HG02884 (cell line): ENCODE data around the gene C5orf52.
"Not testable (repeated sequence)": the region's sequence is repeated elsewhere in the genome, so short reads cannot be mapped to it uniquely, and the experiment has no call there.

Experiments
- ATAC-seq: cut with Tn5 transposase; IDR thresholded peaks from one replicate; pipeline ENCODE4 v1.9.1; 2021; ENCODE audit warnings: mild to moderate bottlenecking, moderate library complexity; ENCODE audit not compliant: unreplicated experiment

Gene C5orf52

DNA sequence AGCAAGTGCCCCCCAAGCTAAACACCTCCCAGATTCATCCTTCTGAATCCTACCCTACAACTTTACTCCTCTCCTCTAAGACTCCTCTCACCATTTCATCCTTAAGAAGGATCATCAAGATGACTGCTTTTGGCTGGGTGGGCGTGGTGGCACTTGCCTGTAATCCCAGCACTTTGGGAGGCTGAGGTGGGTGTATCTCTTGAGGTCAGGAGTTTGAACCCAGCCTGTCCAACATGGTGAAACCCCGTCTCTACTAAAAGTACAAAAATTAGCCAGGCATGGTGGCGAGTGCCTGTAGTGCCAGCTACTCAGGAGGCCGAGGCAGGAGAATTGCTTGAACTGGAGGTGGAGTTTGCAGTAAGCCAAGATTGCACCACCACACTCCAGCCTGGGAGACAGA is 3.0 kb downstream of the C5orf52 start:
- not testable (repeated sequence) for ATAC-seq

DNA sequence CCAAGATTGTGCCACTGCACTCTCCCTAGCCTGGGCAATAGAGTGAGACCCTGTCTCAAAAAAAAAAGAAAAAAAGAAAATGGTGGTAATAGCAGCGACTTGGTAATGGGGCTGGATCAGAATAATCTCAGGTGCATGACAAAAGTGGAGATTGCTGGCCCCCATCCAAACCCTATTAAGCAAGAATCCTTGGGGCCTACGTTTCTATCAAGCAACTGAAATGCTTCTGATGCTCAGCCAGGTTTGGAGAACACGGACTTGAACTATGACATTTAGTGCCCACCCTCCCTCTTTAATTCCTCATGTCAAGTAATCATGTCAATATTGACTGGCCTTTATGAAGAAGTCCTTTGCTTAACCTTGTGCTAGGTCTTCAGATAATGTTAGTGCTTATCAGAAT is 6.6 kb downstream of the C5orf52 start:
- no peak for ATAC-seq

DNA sequence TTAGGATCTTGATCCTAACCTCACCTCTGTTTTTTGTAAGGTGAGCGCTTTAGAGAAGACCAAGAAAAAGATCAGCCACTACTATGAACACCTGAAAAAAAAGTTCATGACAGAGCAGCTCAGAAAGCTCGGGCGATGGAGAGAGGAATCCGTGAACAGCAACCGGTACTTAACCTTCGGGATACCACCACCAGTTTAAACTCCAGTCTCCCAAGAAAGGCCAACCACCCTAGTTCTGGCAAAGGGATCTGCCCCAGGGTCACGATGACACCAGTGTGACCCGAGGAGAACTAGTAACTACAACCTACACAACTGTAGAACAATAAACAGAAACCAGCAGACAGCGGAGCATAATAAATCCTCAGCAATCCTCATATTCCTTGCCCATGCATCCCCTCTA is 8.5 kb downstream of the C5orf52 start:
- no peak for ATAC-seq

DNA sequence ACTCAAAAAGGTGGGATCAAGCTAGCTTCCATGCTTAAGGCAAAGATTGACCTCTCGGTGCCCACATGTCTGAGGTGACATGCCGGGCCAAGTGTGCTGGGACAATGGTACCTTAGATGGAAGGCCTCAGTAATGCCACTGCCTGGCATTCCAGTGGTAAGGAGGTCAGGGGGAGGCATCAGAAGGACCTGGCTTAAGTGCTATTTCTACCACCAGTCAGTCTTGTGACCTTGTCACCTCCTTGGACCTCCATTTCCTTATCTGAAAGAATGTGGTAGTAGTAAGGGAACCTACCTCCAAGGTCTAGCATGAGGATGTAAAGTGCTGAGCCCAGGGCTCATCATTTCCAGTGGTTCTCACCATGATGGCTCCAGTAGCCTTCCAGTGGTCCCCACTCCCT is 8.9 kb downstream of the C5orf52 start:
- no peak for ATAC-seq

DNA sequence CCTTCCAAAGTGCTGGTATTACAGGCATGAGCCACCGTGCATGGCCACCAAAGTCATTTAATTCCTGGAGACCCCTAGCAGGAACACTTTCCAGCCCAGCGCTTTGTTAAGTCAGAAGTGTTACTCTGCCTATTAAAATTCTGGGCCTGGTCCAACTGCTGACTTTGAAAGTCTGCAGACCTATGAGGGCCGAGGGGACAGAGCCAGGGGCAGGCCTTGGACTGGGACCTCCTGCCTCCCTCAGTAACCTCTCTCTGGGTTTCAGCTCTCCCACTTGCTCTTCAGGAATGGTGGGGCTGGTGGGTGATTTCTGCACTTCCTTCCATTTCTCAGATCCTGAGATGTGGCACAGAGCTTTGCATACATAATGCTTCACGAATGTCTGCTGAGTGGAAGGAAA is 9.7 kb downstream of the C5orf52 start:
- ATAC-seq, result no peak

DNA sequence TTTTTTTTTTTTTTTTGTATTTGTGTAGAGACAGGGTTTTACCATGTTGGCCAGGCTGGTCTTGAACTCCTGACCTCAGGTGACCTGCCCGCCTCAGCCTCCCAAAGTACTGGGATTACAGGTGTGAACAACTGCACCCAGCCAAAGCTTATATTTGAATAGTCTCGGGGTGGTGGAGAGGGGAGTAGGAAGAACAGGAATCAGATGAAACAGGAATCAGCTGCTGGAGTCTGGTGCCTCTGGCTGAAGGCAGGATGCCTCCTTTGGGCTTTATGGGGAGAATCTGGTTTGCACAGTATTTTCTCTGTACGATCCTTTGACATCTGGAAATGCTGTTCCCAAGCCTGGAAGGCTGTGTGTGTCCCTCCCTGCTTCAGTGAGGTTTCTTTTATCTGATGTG is 10.9 kb downstream of the C5orf52 start:
- ATAC-seq, result no peak

DNA sequence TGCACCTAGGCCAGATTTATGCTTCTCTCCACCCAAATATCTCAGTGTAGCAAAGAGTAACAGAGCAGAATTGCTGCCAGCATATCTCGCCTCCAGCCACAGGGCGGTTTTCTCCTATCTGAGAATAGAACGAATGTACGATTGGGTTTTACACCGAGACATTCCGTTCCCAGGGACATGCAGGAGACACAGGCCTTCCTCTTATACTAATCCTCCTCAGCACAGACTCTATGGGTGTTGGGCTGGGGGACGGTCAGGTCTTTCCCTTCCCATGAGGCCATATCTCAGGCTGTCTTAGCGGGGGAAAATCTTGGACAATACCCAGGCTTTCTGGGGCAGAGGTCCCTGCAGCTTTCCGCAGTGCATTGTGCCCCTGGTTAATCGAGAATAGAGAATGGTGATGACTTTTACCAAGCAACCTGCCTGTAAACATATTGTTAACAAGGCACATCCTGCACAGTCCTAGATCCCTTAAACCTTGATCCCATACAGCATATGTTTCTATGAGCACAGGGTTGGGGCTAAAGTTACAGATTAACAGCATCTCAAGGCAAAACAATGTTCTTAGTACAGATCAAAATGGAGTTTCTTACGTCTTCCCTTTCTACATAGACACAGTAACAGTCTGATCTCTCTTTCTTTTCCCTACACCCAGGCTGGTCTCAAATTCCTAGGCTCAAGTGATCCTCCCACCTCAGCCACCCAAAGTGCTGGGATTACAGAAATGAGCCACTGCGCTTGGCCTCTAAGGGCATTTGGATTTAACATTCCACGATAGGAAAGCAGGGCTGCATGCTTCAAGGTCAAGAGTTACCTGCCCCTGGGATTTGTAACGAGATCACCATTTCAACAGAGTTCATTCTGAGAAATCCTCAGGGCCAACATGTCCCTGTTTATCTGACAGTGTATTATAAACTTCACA is 15.2 kb downstream of the C5orf52 start:
- ATAC-seq, result not testable (repeated sequence)

DNA sequence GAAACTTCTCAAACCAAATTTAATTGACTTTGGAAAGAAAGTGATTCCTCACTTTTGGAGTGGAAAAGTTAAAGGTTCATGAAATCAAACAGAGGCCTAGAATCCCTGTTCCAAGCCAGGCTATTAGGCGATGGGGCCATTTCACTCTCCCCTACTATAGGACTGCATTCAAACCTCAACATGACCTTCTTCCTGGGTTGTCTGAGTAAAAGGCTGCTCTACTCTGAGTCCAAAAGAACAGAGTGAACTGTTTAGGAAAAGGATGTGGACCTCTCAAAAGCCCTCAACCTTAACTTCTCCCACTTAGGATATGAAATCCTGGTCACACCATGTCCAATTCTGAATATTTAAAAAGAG is 15.8 kb downstream of the C5orf52 start:
- ATAC-seq, result no peak

DNA sequence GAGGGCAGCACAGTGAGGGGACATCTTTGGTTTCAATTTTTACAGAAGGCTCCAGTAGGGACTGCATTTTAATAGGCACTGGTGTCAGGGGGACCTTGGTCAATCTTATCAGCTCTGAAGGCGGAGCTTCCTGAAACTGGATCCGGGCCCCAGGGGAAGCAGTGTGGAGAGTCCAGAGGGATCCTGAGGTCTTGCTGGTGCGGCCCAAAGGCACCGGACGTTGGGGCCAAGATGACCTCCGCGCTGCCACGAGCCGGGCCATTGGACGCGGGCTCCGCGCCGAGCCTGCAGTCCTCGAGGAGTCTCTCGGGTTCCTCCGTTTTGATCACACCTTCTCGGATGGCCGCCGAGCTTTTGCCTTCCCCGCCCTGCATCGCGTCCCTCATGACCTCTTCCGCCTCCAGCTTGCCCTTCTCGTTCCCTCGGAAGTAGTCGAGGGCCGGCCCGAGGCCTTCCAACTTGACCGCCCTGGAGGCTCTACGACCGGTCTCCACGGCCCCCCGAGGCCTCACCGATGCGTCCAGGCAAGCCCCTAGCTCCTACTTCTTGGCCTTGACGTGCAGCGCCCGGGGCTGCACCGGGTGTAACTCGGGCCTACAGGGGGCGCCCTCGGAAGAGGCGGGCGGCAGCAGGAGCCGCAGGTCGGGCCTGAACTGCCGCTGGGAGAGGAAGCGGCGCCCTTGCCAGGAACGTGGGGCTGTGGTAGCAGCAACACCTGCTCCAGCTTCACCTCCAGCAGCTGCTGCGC is 18.8 kb downstream of the C5orf52 start:
- ATAC-seq, result no peak

DNA sequence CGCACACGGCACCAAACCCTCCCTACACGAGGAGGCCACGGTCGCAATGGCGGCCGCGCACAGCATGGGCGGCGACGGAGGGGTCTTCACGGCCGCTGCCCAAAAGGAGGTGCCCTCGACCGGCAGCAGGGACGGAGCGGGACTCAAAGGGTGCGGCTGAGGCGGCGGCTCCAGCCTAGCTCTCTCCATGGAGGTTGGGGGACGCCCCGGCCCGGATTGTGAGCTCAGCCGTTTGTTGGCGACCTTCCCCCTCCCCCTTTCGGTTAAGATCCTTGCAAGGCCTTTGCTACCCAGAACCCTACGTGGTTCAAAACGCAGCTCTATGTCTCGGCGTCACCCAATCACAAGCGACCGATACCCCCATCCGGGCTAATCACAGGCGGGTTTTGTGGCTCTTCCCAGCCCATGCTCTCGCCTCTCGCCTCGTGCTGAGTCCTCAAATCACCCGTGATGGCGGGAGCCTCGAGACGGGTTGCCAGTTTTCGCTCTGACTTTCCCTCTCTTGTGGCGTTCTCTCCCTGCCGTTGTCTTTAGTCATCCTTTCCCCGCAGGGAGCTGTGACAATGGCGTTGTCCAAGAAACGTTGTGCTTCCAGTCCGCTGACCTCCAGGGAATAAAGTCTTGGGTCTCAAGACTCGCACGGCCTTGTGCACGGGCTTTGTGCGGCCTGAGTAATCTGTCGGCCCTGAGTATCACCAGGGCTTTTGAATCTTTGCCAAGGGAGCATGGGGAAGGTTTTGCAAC is 19.5 kb downstream of the C5orf52 start:
- no peak for ATAC-seq

DNA sequence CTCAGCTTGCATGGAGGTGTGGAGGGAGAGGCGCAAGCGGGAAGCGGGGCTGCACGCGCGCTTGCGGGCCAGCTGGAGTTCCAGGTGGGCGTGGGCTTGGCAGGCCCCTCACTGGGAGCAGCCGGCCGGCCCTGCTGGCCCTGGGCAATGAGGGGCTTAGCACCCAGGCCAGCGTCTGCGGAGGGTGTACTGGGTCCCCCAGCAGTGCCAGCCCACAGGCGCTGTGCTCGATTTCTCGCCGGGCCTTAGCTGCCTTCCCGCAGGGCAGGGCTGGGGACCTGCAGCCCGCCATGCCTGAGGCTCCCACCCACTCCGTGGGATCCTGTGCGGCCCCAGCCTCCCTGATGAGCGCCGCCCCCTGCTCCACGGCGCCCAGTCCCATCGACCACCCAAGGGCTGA is 22.5 kb downstream of the C5orf52 start:
- not testable (repeated sequence) for ATAC-seq

DNA sequence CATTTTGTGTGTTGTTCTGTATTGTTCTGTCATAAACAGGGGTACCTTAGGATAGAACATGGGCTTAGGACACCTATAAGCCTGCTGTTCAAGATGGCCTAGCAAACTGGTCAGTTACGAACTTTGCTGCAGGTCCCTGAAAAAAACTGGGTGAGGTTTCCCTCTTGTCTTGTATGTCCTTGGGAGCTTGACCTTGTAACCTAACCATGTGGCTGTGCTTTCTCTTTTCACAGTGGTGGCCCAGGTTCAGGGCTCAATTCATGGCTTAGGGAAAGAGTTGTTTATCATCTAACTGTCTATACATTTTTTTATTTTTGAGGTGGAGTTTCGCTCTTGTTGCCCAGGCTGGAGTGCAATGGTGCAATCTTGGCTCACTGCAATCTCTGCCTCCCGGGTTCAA is 24.8 kb downstream of the C5orf52 start:
- not testable (repeated sequence) for ATAC-seq

DNA sequence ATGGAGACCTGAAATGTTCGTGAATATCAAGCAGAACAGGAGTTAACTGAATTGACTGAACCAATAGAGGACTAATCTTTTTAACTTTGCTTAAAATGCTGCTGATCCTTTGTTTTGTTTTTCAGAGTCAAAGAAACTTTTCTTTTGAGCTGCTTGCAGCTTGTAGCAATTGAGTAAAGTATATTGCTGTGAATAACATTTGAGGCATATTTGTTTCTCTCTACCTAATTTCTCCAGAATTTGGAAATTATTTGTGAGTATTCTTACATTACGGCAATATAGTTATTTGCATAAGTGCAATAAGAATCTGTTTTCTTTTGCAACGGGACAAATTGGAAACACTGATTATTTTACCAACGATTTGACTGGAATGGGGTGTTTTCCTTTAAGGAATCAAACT is 27.3 kb downstream of the C5orf52 start:
- not testable (repeated sequence) for ATAC-seq

DNA sequence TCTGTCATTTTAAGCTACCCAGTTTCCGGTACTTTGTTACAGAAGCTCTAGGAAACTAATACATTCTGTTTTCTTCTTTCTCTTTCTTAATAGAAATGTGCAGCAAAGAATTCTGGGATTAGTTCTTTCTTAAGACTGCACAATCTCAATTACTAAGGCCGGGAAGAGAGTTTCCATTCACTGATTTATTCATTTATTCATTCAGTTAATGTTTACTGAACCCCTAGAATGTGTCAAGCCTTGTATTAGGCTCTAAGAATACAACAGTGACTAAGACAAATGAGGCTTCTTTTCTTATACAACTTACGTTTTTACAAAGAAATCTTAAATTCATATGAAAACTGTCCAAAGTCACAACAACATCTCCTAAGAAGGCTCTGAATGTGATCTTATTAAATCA is 32.4 kb downstream of the C5orf52 start:
- ATAC-seq, result no peak

DNA sequence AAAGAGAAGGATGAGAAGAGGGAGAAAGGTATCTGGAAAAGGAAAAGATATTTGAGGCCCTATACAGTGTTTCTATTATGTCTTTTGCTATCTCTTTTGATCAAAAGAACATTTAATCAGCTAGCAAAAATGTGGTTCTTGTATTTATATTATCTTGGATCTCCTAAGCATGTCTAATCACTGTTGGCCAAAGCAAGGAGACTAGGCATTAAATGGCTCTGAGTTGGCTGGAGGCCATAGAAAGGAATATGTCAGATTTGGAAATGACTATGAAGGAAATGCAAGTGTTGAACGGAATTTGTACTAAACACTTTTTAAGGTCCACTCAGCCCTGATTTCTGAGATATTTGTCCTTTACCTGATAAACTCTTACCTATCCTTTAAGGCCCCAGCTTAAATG is 37.5 kb downstream of the C5orf52 start:
- no peak for ATAC-seq

DNA sequence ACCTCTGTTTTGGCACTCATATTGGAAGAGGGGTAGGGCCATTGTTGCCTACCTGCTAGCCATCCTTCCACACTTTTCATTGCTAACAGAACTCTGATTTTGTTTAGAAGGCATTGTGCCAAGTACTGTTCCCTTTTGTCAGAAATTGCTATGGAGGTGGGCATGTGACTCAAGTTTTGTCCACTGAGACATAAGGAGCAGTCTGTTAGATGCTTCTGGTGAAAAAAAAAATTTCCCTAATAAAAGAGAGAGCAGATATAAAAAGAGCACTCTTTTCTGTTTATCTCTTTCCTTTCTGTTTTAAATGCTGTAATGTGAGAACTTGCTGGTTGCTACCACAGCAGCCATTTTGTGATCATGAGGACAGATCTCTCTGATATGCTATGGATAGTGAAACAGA is 38.0 kb downstream of the C5orf52 start:
- no peak for ATAC-seq

DNA sequence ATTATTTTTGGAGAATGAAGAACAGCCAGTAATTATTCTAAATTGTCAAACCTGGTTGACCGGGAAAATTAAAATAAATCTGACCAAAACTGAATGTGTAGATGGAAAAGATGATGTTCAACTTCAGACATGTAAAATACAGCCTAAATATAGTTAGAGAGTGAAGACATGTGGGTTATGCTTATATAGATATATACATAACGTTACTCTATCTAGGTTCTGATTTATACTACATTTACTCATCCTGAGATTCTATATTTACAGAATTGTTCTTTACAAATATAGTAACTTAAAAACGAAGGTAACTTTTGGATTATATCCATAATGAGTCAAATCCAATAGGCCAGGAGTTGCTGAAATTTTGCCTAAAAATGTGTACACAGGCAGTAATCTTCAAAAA is 39.1 kb downstream of the C5orf52 start:
- ATAC-seq, result no peak

DNA sequence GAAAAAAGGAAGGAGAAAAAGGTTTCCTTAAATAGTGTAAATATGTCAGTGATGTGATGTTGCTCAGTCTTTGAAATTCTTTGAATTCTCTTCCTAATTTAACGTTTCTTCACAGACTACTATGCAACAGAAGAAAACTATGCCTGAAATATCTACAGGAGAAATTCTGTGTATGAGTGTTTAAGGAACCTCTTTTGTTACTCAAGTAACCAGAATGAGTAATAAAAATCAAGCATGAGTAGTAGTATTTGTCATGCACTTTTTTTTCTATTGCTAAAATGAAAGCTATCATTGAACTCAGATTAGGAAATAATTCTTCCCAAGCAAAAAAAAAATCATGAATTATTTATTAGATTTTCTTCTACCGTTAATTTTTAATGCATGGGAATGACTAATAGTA is 39.5 kb downstream of the C5orf52 start:
- peak; percentile 74 for ATAC-seq

DNA sequence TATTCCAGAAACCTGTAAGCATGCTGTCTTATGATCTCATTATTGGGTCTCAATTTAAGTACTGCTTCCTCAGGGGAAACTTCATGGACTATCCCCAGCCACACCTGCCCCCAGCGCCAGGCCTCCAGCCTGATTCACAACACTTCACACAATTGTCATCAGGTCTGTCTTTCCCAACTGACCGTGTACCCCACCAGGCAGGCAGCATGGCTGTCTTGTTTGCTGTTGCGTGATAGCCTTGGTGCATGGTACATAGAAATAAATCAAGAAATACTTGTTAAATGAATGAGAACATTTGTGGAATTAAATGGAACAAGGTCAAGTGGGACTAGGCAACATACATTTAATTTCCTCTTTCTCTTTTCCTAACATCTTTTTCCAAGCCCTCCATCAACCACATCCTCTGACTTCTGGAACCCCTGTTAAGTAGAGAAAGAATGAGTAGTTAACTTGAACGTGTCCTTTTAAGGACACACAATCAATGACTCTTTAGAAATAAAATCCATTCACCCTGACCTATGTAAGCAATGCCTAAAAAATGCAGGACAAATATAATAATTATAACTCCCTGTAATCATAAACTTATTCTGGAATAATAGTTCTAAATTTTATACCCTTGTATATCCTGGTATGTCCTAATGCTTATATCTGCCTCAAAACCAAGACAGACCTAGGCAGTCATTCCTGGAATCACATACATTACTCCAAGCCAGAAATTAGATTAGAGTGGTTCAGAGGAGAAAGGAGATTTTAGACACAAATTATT is 42.7 kb downstream of the C5orf52 start:
- no peak for ATAC-seq

DNA sequence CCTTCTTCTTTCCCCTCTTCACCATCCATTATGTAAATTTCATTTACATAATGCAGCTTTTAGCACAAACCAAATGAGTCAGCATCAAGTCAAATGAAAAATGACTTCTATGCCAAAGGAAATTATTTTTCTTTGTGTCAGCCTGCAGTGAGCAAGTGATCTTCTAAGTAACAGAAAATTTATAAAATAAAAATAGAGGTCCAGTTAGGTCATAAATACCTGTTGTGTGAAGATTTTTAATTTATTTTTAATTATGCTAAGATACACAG is 43.2 kb downstream of the C5orf52 start:
- ATAC-seq, result no peak

DNA sequence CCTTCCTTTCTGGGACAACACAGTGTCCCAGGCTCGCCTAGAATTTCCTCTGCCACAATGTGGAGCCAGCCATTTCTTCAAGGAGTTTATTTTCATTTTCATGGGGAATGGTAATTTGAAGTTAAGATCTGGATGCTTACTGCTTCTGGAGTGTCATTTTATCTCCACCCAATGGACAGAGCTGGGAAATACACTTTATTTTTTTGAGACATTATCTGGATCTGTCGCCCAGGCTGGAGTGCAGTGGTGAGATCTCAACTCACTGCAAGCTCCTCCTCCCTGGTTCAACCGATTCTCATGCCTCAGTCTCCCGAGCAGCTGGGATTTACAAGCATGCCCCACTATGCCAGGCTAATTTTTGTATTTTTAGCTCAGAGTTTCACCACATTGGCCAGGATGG is 47.2 kb downstream of the C5orf52 start:
- ATAC-seq, result peak; percentile 80
